Measurements from ENCODE around the gene MGRN1. TPM values are rescaled to one million over a fixed set of nuclear protein-coding genes. Genes with fewer than 3 reads are reported as not detected.

MGRN1 gene
- total and polyA plus RNA-seq, 2 of the 13 experiments (the other 11 are each of a cell fraction or from before 2014, with no cell fraction given), result 11.9 to 12.6 TPM

GRCh38 chr16:4607841-4608703 is 16.6 kb upstream of the MGRN1 start (continued):
- TF ChIP-seq MATR3 (CRISPR knock-in tag; IDR thresholded peaks at IDR 0.05), result no peak

GRCh38 chr16:4608704-4608980 is 16.0 kb upstream of the MGRN1 start:
- BruUV-seq (replicated peaks), result no TSS peak

More at GRCh38 chr16:4608704-4608980, 16.0 kb upstream of the MGRN1 start:
- CTCF ChIA-PET (ENCODE audit: low intra/inter-chr PET ratio, low total read pairs), result no interaction called here
- Histone ChIP-seq H3K4me1 (ENCODE audit: insufficient read depth, low read length) (peaks cover 42% of the 10 kb centered on the region), H3K79me2 (ENCODE audit: insufficient read depth, low read length) (peaks cover 28% of the 10 kb centered on the region), H3K36me3 (replicated peaks in 1 of 2; ENCODE audit: control insufficient read depth in 1 of 2, insufficient read depth in 2 of 2, low read length in 2 of 2) (peaks cover 8 to 31% of the 10 kb centered on the region in 2 experiments; a peak in 3 of 5 replicates), H3K4me3 (replicated peaks in 1 of 3; ENCODE audit: insufficient read depth in 1 of 3, low read depth in 2 of 3, low read length in 3 of 3) (no peak overlapping the region), H4K20me1 (ENCODE audit: insufficient read depth, low read length) (peaks cover 29% of the 10 kb centered on the region; the same call in 1 of the 2 replicates), H3K9ac (ENCODE audit: insufficient read depth, low read depth, low read length) (no peak overlapping the region), H2AFZ (ENCODE audit: low read length) (no peak overlapping the region), H3K9me3 (ENCODE audit: low read length) (no peaks in the 10 kb centered on the region), H3K27me3 (ENCODE audit: control insufficient read depth in 1 of 2, insufficient read depth in 2 of 2, low read length in 2 of 2) (peaks cover 0 to 5% of the 10 kb centered on the region in 2 experiments; a peak in 2 of 5 replicates), H3K4me2 (ENCODE audit: low read depth, low read length) (no peak overlapping the region), H3K27ac (ENCODE audit: extremely low read length, insufficient read depth, low read length) (no peak overlapping the region)
- no peak for TF ChIP-seq JUNB (CRISPR knock-in tag; IDR thresholded peaks at IDR 0.05; ENCODE audit: borderline replicate concordance)
- TF ChIP-seq NFIC (IDR thresholded peaks at IDR 0.05; ENCODE audit: low read length), result no peak
- TF ChIP-seq TRIM22 (IDR thresholded peaks at IDR 0.05), result no peak
- TF ChIP-seq RAD51 (IDR thresholded peaks at IDR 0.05; ENCODE audit: borderline replicate concordance), result no peak
- no peak for TF ChIP-seq SIN3A (IDR thresholded peaks at IDR 0.05; ENCODE audit: borderline replicate concordance, low read depth, low read length)
- TF ChIP-seq POLR2G (IDR thresholded peaks at IDR 0.05; ENCODE audit: low read depth, low read length), result no peak
- TF ChIP-seq, protein P1, sequence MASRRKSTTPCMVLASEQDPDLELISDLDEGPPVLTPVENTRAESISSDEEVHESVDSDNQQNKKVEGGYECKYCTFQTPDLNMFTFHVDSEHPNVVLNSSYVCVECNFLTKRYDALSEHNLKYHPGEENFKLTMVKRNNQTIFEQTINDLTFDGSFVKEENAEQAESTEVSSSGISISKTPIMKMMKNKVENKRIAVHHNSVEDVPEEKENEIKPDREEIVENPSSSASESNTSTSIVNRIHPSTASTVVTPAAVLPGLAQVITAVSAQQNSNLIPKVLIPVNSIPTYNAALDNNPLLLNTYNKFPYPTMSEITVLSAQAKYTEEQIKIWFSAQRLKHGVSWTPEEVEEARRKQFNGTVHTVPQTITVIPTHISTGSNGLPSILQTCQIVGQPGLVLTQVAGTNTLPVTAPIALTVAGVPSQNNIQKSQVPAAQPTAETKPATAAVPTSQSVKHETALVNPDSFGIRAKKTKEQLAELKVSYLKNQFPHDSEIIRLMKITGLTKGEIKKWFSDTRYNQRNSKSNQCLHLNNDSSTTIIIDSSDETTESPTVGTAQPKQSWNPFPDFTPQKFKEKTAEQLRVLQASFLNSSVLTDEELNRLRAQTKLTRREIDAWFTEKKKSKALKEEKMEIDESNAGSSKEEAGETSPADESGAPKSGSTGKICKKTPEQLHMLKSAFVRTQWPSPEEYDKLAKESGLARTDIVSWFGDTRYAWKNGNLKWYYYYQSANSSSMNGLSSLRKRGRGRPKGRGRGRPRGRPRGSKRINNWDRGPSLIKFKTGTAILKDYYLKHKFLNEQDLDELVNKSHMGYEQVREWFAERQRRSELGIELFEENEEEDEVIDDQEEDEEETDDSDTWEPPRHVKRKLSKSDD (CRISPR knock-in tag; IDR thresholded peaks at IDR 0.05; ENCODE audit: low read depth), result no peak
- no peak for TF ChIP-seq SATB2 (CRISPR knock-in tag; IDR thresholded peaks at IDR 0.05)
- no peak for TF ChIP-seq IKZF1 (IDR thresholded peaks at IDR 0.05)
- no peak for TF ChIP-seq MTF2 (CRISPR knock-in tag; IDR thresholded peaks at IDR 0.05; ENCODE audit: borderline replicate concordance)
- TF ChIP-seq U2AF1 (optimal IDR thresholded peaks at IDR 0.05; ENCODE audit: low read depth, low read length), result no peak
- TF ChIP-seq FOXC1 (CRISPR knock-in tag; IDR thresholded peaks at IDR 0.05; ENCODE audit: borderline replicate concordance), result no peak
- no peak for TF ChIP-seq ZNF782 (CRISPR knock-in tag; IDR thresholded peaks at IDR 0.05; ENCODE audit: borderline replicate concordance)
- in situ Hi-C loops (cut with HindIII; ENCODE audit: extremely low pct_ligation_motif_present, low pct_unique_long_range_greater_than_20kb), result no loop called here
- WGBS (ENCODE audit: low lambda C conversion rate), result 93% methylated on average over 7 of the region's 8 CpGs
- ATAC-seq (no peak), DNase-seq (ENCODE audit: low spot score) (no peak), FAIRE-seq (no peak)
- intact Hi-C loops (cut with micrococcal nuclease; ENCODE audit: unreplicated experiment), result no loop called here
- POLR2A ChIA-PET, result no interaction called here

Measured in HepG2 (cell line).